Measurements from ENCODE around the gene TRAF2.

TRAF2 gene

GRCh38 chr9:136952876-136953770 is 66.8 kb downstream of the TRAF2 start:
- DNase-seq: no peak

- no peak for DNase-seq
Observed at GRCh38 chr9:136953771-136954269, 67.5 kb downstream of the TRAF2 start.

- no peak for DNase-seq
Observed at GRCh38 chr9:136954270-136955083, 68.2 kb downstream of the TRAF2 start.

- no peak for DNase-seq
Observed at GRCh38 chr9:136955202-136955942, 69.1 kb downstream of the TRAF2 start.

GRCh38 chr9:136955943-136956335 is 69.6 kb downstream of the TRAF2 start:
- no peak for DNase-seq

GRCh38 chr9:136956604-136957003 is 70.3 kb downstream of the TRAF2 start:
- no peak for DNase-seq

- no peak for DNase-seq
Observed at GRCh38 chr9:136957461-136957860, 71.1 kb downstream of the TRAF2 start.

GRCh38 chr9:136957901-136958300 is 71.6 kb downstream of the TRAF2 start:
- DNase-seq: no peak

GRCh38 chr9:136958473-136958872 is 72.2 kb downstream of the TRAF2 start:
- DNase-seq: no peak

GRCh38 chr9:136958898-136959850 is 72.9 kb downstream of the TRAF2 start:
- DNase-seq: no peak

- DNase-seq: no peak
Observed at GRCh38 chr9:136960212-136960937, 74.1 kb downstream of the TRAF2 start.

GRCh38 chr9:136960938-136961275 is 74.6 kb downstream of the TRAF2 start:
- DNase-seq: no peak

GRCh38 chr9:136961279-136962065 is 75.2 kb downstream of the TRAF2 start:
- DNase-seq: no peak

GRCh38 chr9:136962163-136962562 is 75.8 kb downstream of the TRAF2 start:
- no peak for DNase-seq

- no peak for DNase-seq
Observed at GRCh38 chr9:136962701-136963248, 76.5 kb downstream of the TRAF2 start.

- no peak for DNase-seq
Observed at GRCh38 chr9:136963341-136963740, 77.0 kb downstream of the TRAF2 start.

- DNase-seq: no peak
Observed at GRCh38 chr9:136963751-136964150, 77.4 kb downstream of the TRAF2 start.

GRCh38 chr9:136964171-136964689 is 77.9 kb downstream of the TRAF2 start:
- DNase-seq: peak; percentile 23

GRCh38 chr9:136964833-136965422 is 78.6 kb downstream of the TRAF2 start:
- DNase-seq: no peak
